ENCODE measurements around the gene SFTA2. TPM values are rescaled to one million over a fixed set of nuclear protein-coding genes. Genes with fewer than 3 reads are reported as not detected.

Gene SFTA2
- total and polyA plus RNA-seq, 9 of the 15 experiments (the other 6 are each of a cell fraction or from before 2014, with no cell fraction given): not detected

- no peak overlapping the region for H3K27ac ChIP-seq (ENCODE audit: extremely low read depth, low read depth, low read length)
- H3K9me3 ChIP-seq (replicated peaks; ENCODE audit: control insufficient read depth, insufficient read depth, low read depth, low read length): no peaks in the 10 kb centered on the region
- H3K79me2 ChIP-seq (ENCODE audit: control insufficient read depth, insufficient read depth, low read length): no peaks in the 10 kb centered on the region
- WGBS (ENCODE audit: insufficient coverage, low coverage, missing lambda C conversion rate): 2% methylated on average over 4 of the region's 4 CpGs
- CTCF ChIA-PET (ENCODE audit: low intra/inter-chr PET ratio): no interaction called here
- in situ Hi-C loops (cut with MboI) (no loop called here), intact Hi-C loops (cut with micrococcal nuclease) (no loop called here)
- no TSS peak for BruUV-seq (replicated peaks)
- peaks cover 35 to 43% of the 10 kb centered on the region in 2 experiments; a peak in 4 of 5 replicates for H3K27me3 ChIP-seq (ENCODE audit: control insufficient read depth in 2 of 2, insufficient read depth in 2 of 2, low read length in 2 of 2)
- DNase-seq (ENCODE audit: extremely low read depth in 1 of 4, low spot score in 3 of 4) (no peak), FAIRE-seq (no peak), ATAC-seq (no peak)
- no peaks in the 10 kb centered on the region for H3K9me1 ChIP-seq (ENCODE audit: control insufficient read depth, insufficient read depth, low read length)
- no peak overlapping the region for H3K9ac ChIP-seq (ENCODE audit: insufficient read depth in 1 of 2, low read depth in 2 of 2, low read length in 2 of 2)
- no peaks in the 10 kb centered on the region for H4K20me1 ChIP-seq (replicated peaks; ENCODE audit: control insufficient read depth, insufficient read depth, low read length)
- no peaks in the 10 kb centered on the region for H3K4me1 ChIP-seq (replicated peaks in 1 of 2; ENCODE audit: control insufficient read depth in 2 of 2, insufficient read depth in 2 of 2, low read length in 2 of 2)
- no peak overlapping the region for H2AFZ ChIP-seq (ENCODE audit: low read depth, low read length)
- H3K4me3 ChIP-seq: no peak overlapping the region
- no peaks in the 10 kb centered on the region for H3K36me3 ChIP-seq (ENCODE audit: control insufficient read depth, insufficient read depth, low read length)
- POLR2A ChIA-PET: interaction anchor here (0.7 to 1.4 kb wide), 2 partner anchors 9 to 59 kb away, joined by 3 to 8 read pairs; partner anchors contain the start of gene VARS2
- H3K4me2 ChIP-seq (ENCODE audit: insufficient read depth, low read length): no peak overlapping the region
- TF ChIP-seq ETV5 (CRISPR knock-in tag; IDR thresholded peaks at IDR 0.05; ENCODE audit: low read depth) (no peak), KHSRP (IDR thresholded peaks at IDR 0.05) (no peak), BRF2 (IDR thresholded peaks at IDR 0.05; ENCODE audit: borderline replicate concordance, insufficient read depth, insufficient read length) (no peak), NR1H2 (CRISPR knock-in tag; IDR thresholded peaks at IDR 0.05) (no peak), SOX6 (IDR thresholded peaks at IDR 0.05) (no peak), POLR2B (IDR thresholded peaks at IDR 0.05; ENCODE audit: low read depth, partially characterized antibody) (no peak), TAF7 (tag; IDR thresholded peaks at IDR 0.05) (no peak), ZNF407 (IDR thresholded peaks at IDR 0.05; ENCODE audit: low read depth) (no peak), KLF13 (tag; IDR thresholded peaks at IDR 0.05; ENCODE audit: borderline replicate concordance, low read depth) (no peak), TAF1 (IDR thresholded peaks at IDR 0.05; ENCODE audit: control insufficient read depth, extremely low read depth, insufficient read depth, low read length, severe bottlenecking) (no peak), ZNF395 (CRISPR knock-in tag; IDR thresholded peaks at IDR 0.05) (no peak), MTA1 (IDR thresholded peaks at IDR 0.05; ENCODE audit: borderline replicate concordance) (no peak)
Observed at GRCh38 chr6:30972816-30973215, 40.8 kb upstream of the SFTA2 start.

Data from K562 (cell line).